Stimulated activated CD4-positive, alpha-beta T cell treated with anti-CD3 and anti-CD28 coated beads, TNF-alpha, amount 100 ng/mL, for 1 hour (primary cell): Measurements from ENCODE around the gene BCL11B.

Experiments
- DNase-seq, 3 donors: peaks; one replicate each; pipeline ENCODE4 v3.0.0-alpha.2; 2020; ENCODE audit warnings: low read depth in 3 of 3, low spot score in 1 of 3

BCL11B gene

GRCh38 chr14:99185436-99186068 lies 86.4 kb downstream of the BCL11B start:
- DNase-seq, result no peak

GRCh38 chr14:99183716-99184115 lies 88.3 kb downstream of the BCL11B start:
- DNase-seq, result no peak

GRCh38 chr14:99183311-99183710 lies 88.7 kb downstream of the BCL11B start:
- no peak for DNase-seq

- no peak for DNase-seq
Measured at GRCh38 chr14:99182548-99183250, 89.3 kb downstream of the BCL11B start.

GRCh38 chr14:99181804-99182520 lies 90.0 kb downstream of the BCL11B start:
- DNase-seq, result no peak

- no peak for DNase-seq
Measured at GRCh38 chr14:99181241-99181640, 90.8 kb downstream of the BCL11B start.

GRCh38 chr14:99179946-99180345 lies 92.1 kb downstream of the BCL11B start:
- no peak for DNase-seq

GRCh38 chr14:99179506-99179905 lies 92.5 kb downstream of the BCL11B start:
- no peak for DNase-seq

GRCh38 chr14:99177886-99178835 lies 93.8 kb downstream of the BCL11B start:
- no peak for DNase-seq

- DNase-seq, result no peak
Measured at GRCh38 chr14:99177046-99177655, 94.8 kb downstream of the BCL11B start.

- DNase-seq, result no peak
Measured at GRCh38 chr14:99176156-99176945, 95.6 kb downstream of the BCL11B start.

GRCh38 chr14:99175331-99176155 lies 96.5 kb downstream of the BCL11B start:
- no peak for DNase-seq

- DNase-seq, result no peak
Measured at GRCh38 chr14:99174770-99175319, 97.2 kb downstream of the BCL11B start.

- no peak for DNase-seq
Measured at GRCh38 chr14:99174081-99174769, 97.8 kb downstream of the BCL11B start.

GRCh38 chr14:99173506-99173905 lies 98.5 kb downstream of the BCL11B start:
- no peak for DNase-seq

GRCh38 chr14:99173086-99173485 lies 98.9 kb downstream of the BCL11B start:
- no peak for DNase-seq

- DNase-seq, result no peak
Measured at GRCh38 chr14:99171396-99171795, 100.6 kb downstream of the BCL11B start.

GRCh38 chr14:99169776-99170356 lies 102.1 kb downstream of the BCL11B start:
- no peak for DNase-seq
